Choroid plexus epithelial cell (primary cell): Measurements from ENCODE around the gene HDHD5.

Experiments used
- DNase-seq: peaks from one replicate; pipeline ENCODE4 v3.0.0-alpha.2; 2010; ENCODE audit warnings: low read depth
- H3K4me3 ChIP-seq: 2 replicates; pipeline ENCODE4 v1.5.1; 2011; ENCODE audit warnings: low read depth, mild to moderate bottlenecking, control low read depth, low read length, moderate library complexity
- CTCF ChIP-seq: conservative IDR thresholded peaks from 2 replicates; pipeline ENCODE4 v1.5.1; 2011; ENCODE audit warnings: low read depth, mild to moderate bottlenecking, control low read depth, inconsistent platforms, low read length, moderate library complexity

Gene HDHD5

DNA sequence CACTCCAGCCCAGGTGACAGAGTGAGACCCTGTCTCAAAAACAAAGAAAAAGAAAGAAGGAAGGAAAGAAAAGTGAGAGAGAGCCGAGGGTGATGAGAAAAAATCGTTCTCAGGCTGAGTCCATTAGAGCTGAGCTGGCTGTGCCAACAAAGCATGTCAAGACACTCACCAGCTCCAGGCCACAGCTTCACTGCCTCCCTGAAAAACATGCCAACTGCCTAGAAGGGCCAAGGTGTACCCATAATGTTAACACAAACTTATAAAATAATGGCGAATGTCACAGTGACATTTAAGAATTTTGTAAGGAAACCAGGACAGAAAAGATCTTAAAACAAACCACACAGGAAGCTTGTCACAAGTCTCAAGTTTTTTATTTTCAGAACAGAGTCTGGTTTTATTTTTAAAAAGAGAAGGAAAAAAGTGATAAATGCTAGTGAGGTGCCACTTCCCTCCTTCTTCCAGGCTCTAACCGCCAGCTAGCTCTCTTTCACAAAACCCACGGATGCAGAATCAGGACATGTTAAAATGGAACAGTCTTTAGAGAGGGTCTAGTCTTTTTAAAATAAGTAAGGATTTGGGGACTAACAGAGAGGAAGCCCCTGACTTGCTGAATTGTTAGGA lies 43.0 kb downstream of the HDHD5 start:
- TF ChIP-seq CTCF, result no peak
- no peak overlapping the region for H3K4me3 ChIP-seq
- no peak for DNase-seq

DNA sequence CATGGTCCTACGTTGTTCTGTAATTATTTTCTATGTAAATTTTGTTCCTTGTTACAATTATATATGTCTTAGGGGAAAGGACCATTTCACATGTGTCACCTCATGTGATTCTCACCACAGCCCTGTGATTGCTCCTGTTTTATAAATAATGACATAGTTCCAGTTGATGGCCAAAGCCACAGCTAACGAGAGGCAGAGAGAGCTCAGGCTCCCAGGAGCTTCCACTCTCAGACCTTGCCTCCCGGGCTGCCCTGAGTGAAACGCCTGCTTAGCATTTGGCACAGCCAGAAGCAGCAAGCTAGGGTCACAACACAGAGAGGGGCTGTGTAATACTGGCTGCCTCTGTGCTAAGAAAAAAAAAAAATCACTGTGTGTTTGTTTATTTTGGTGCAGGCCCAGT lies 43.8 kb downstream of the HDHD5 start:
- DNase-seq, result peak; percentile 5
- H3K4me3 ChIP-seq, result no peak overlapping the region
- no peak for TF ChIP-seq CTCF

GRCh38 chr22:17114898-17115235 lies 44.2 kb downstream of the HDHD5 start:
- no peak for DNase-seq
- no peak overlapping the region for H3K4me3 ChIP-seq
- no peak for TF ChIP-seq CTCF

DNA sequence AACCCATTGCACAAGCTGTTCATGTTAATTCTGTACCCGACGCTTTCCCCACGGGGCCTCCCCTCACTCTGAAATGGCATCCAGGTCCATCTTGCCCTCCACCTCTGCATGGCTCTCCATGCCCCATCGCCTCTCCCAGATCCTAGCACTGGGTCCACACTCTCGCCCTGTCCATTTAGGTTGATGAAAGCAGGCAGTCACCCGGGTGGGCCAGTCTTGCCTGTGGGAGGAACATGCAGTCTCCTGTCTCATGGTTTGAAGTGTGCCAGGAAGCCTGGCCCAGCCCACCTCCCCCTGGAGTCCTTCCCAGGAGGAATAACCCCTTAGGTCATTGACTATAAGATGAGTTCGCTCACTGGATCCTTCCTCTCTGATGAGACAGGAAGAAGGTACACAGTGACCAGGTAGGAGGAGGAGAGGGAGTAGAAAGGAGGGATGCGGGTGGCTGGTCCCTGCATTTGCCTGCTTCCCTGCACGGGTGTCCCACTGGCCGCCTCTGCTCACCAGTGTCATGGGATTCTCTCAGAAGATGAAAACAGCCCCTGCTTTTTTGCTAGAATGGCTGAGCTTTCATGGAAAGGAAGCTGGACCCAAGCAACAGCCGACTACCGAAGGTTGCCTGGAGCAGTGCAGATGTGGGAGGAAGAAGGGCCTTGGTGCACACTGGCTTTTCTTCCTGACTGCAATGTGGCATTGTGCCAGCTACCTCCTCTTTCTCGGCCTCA lies 44.7 kb downstream of the HDHD5 start:
- no peak overlapping the region for H3K4me3 ChIP-seq
- no peak for DNase-seq
- no peak for TF ChIP-seq CTCF

- no peak for TF ChIP-seq CTCF
- no peak overlapping the region for H3K4me3 ChIP-seq
- DNase-seq, result no peak
Observed at GRCh38 chr22:17113600-17113999, 45.5 kb downstream of the HDHD5 start.

DNA sequence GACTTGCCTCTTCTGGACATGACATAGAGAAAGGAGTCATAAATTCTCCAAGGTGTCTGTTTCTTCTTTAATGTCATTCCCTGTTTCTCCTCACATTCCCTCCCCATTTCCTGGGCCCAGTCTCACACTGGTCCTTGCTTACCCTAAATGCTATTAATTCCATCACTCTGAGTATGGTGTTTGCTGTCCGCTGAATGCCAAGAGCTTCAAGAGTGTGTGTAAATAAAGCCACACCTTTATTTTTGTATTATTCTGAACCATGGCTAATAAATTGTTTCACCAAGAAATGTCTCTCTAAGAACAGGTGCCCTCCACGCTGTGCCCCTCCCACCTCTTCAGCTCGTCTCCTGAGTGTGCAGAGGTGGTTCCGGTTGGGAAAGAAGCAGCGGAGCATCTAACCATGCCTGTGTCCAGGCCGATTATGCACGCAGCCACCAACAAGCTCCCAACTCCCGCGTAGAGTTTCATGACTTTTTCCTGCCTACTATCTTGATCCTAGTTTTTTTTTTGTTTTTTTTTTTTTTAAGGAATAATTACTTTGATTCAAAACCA lies 46.5 kb downstream of the HDHD5 start:
- H3K4me3 ChIP-seq, result no peak overlapping the region
- TF ChIP-seq CTCF, result no peak
- DNase-seq, result no peak
